Fibroblast of skin of back (primary cell): Measurements from ENCODE around the gene MYLK3. TPM values are rescaled to one million over a fixed set of nuclear protein-coding genes. Genes with fewer than 3 reads are reported as not detected.
A peak's percentile ranks its signal among the peaks of the same experiment; 100 is the strongest.
"Not testable (repeated sequence)": the region's sequence is repeated elsewhere in the genome, so short reads cannot be mapped to it uniquely, and the experiment has no call there.

Experiments used
- DNase-seq: peaks from one replicate; pipeline ENCODE4 v3.0.0-alpha.2; 2013
- polyA plus RNA-seq, 2 experiments: library from polyadenylated mRNA; unstranded; fragments of 120-200 nt; gene quantifications; one replicate each; pipeline ENCODE4 v1.2.1, GENCODE V29; 2013; ENCODE audit not compliant: insufficient read length in 2 of 2

The MYLK3 gene
- 0.08 TPM for polyA plus RNA-seq (2013, experiment 1 of 2; ENCODE audit: insufficient read length)
- polyA plus RNA-seq (2013, experiment 2 of 2; ENCODE audit: insufficient read length), result 0.01 TPM

GRCh38 chr16:46747777-46748651 is at the start of gene MYLK3:
Gene MYLK3 (minus strand): TSS chr16:46748344. CDS start chr16:46748193, 151 bp downstream.
- DNase-seq, result peak; percentile 10

GRCh38 chr16:46797501-46797900 is 49.4 kb upstream of the MYLK3 start:
- DNase-seq, result no peak

- DNase-seq, result no peak
These were observed 48.7 kb upstream of the MYLK3 start for GRCh38 chr16:46796764-46797269.

- no peak for DNase-seq
These were observed 45.7 kb upstream of the MYLK3 start for GRCh38 chr16:46793841-46794240.

- no peak for DNase-seq
These were observed 42.6 kb upstream of the MYLK3 start for GRCh38 chr16:46790599-46791270.

- peak; percentile 31 for DNase-seq
These were observed 41.6 kb upstream of the MYLK3 start for GRCh38 chr16:46789499-46790414.

GRCh38 chr16:46788891-46789474 is 40.8 kb upstream of the MYLK3 start:
- DNase-seq, result no peak

GRCh38 chr16:46787909-46788308 is 39.8 kb upstream of the MYLK3 start:
- DNase-seq, result no peak

- no peak for DNase-seq
These were observed 37.1 kb upstream of the MYLK3 start for GRCh38 chr16:46785076-46785845.

GRCh38 chr16:46784569-46784968 is 36.4 kb upstream of the MYLK3 start:
- DNase-seq, result not testable (repeated sequence)

GRCh38 chr16:46783800-46784199 is 35.7 kb upstream of the MYLK3 start:
- DNase-seq, result peak; percentile 18

GRCh38 chr16:46782320-46782719 is 34.2 kb upstream of the MYLK3 start:
- DNase-seq, result no peak

GRCh38 chr16:46777804-46778203 is 29.7 kb upstream of the MYLK3 start:
- no peak for DNase-seq

- no peak for DNase-seq
These were observed 27.1 kb upstream of the MYLK3 start for GRCh38 chr16:46775214-46775613.

- DNase-seq, result no peak
These were observed 26.6 kb upstream of the MYLK3 start for GRCh38 chr16:46774743-46775177.

GRCh38 chr16:46772463-46772862 is 24.3 kb upstream of the MYLK3 start:
- no peak for DNase-seq

GRCh38 chr16:46768809-46769208 is 20.7 kb upstream of the MYLK3 start:
- no peak for DNase-seq

- peak; percentile 35 for DNase-seq
These were observed 16.9 kb upstream of the MYLK3 start for GRCh38 chr16:46765050-46765449.

- DNase-seq, result no peak
These were observed 15.0 kb upstream of the MYLK3 start for GRCh38 chr16:46763147-46763546.

GRCh38 chr16:46762583-46762982 is 14.4 kb upstream of the MYLK3 start:
- no peak for DNase-seq

- DNase-seq, result no peak
These were observed 11.2 kb upstream of the MYLK3 start for GRCh38 chr16:46759309-46759708.
